ENCODE measurements around the gene COIL.

DNA sequence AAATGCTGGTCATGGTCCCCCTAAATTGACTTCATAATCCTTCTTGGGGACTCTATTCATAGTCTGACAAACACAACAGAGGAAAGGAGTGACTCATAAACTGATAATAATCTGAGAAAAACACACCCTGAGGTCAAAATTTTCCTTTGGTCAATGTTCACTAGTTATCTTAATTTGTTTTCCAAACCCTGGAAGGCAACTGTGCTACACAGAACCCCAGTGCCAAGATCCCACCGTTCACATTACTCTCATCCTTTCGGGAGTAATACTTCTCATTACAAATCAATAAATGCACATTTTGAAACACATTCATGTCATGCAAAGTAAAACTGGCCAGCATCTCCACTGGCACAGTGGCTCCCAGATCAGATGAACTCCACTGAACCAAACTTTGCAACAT is 23.2 kb downstream of the COIL start:
- TF ChIP-seq, protein P1, sequence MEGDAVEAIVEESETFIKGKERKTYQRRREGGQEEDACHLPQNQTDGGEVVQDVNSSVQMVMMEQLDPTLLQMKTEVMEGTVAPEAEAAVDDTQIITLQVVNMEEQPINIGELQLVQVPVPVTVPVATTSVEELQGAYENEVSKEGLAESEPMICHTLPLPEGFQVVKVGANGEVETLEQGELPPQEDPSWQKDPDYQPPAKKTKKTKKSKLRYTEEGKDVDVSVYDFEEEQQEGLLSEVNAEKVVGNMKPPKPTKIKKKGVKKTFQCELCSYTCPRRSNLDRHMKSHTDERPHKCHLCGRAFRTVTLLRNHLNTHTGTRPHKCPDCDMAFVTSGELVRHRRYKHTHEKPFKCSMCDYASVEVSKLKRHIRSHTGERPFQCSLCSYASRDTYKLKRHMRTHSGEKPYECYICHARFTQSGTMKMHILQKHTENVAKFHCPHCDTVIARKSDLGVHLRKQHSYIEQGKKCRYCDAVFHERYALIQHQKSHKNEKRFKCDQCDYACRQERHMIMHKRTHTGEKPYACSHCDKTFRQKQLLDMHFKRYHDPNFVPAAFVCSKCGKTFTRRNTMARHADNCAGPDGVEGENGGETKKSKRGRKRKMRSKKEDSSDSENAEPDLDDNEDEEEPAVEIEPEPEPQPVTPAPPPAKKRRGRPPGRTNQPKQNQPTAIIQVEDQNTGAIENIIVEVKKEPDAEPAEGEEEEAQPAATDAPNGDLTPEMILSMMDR (IDR thresholded peaks at IDR 0.05), result no peak
- TF ChIP-seq POLR2A (IDR thresholded peaks at IDR 0.05), result no peak

Data from esophagus squamous epithelium (tissue), 4 donors.